KG1 (cell line): ENCODE measurements around the gene KCNAB1.
"Not testable (repeated sequence)": the region's sequence is repeated elsewhere in the genome, so short reads cannot be mapped to it uniquely, and the experiment has no call there.

Experiments used
- DNase-seq: peaks from one replicate; lab custom pipeline; 2025; lab: John Stamatoyannopoulos, UW

The KCNAB1 gene

GRCh38 chr3:156542101-156543042 lies 422.0 kb downstream of the KCNAB1 start:
- DNase-seq: no peak

GRCh38 chr3:156543043-156543555 lies 422.7 kb downstream of the KCNAB1 start:
- DNase-seq: no peak

GRCh38 chr3:156547637-156548036 lies 427.3 kb downstream of the KCNAB1 start:
- no peak for DNase-seq

GRCh38 chr3:156548041-156548687 lies 427.8 kb downstream of the KCNAB1 start:
- no peak for DNase-seq

- DNase-seq: no peak
Measured at GRCh38 chr3:156548902-156549301, 428.5 kb downstream of the KCNAB1 start.

- DNase-seq: no peak
Measured at GRCh38 chr3:156551261-156551660, 430.9 kb downstream of the KCNAB1 start.

GRCh38 chr3:156551746-156552145 lies 431.4 kb downstream of the KCNAB1 start:
- no peak for DNase-seq

- DNase-seq: no peak
Measured at GRCh38 chr3:156552973-156553372, 432.6 kb downstream of the KCNAB1 start.

GRCh38 chr3:156553705-156554356 lies 433.5 kb downstream of the KCNAB1 start:
- DNase-seq: no peak

GRCh38 chr3:156554515-156554841 lies 434.1 kb downstream of the KCNAB1 start:
- no peak for DNase-seq

GRCh38 chr3:156554842-156555687 lies 434.7 kb downstream of the KCNAB1 start, which contains the start of gene SSR3:
Gene SSR3, minus strand, starts transcription at chr3:156555117. Its CDS starts 28 bp downstream, at chr3:156555089.
- DNase-seq: peak; percentile 92

- no peak for DNase-seq
Measured at GRCh38 chr3:156558389-156558788, 438.0 kb downstream of the KCNAB1 start.

- no peak for DNase-seq
Measured at GRCh38 chr3:156559321-156559720, 438.9 kb downstream of the KCNAB1 start.

- DNase-seq: no peak
Measured at GRCh38 chr3:156561533-156561932, 441.2 kb downstream of the KCNAB1 start.

- DNase-seq: not testable (repeated sequence)
Measured at GRCh38 chr3:156562486-156562885, 442.1 kb downstream of the KCNAB1 start.

GRCh38 chr3:156563900-156564682 lies 443.7 kb downstream of the KCNAB1 start:
- no peak for DNase-seq

GRCh38 chr3:156569016-156569415 lies 448.6 kb downstream of the KCNAB1 start:
- not testable (repeated sequence) for DNase-seq

- DNase-seq: not testable (repeated sequence)
Measured at GRCh38 chr3:156569881-156570280, 449.5 kb downstream of the KCNAB1 start.

- no peak for DNase-seq
Measured at GRCh38 chr3:156575641-156576040, 455.3 kb downstream of the KCNAB1 start.

- DNase-seq: no peak
Measured at GRCh38 chr3:156576051-156576450, 455.7 kb downstream of the KCNAB1 start.
